GM21447 (cell line): ENCODE data around the gene STK32B.

Source experiments
- ATAC-seq: cut with Tn5 transposase; IDR thresholded peaks from one replicate; pipeline ENCODE4 v1.9.1; 2021; ENCODE audit not compliant: unreplicated experiment

The STK32B gene

GRCh38 chr4:5330339-5330989 is 279.2 kb downstream of the STK32B start:
- no peak for ATAC-seq

GRCh38 chr4:5337731-5338130 is 286.5 kb downstream of the STK32B start:
- no peak for ATAC-seq

- ATAC-seq, result no peak
Measured at GRCh38 chr4:5338531-5338930, 287.3 kb downstream of the STK32B start.

GRCh38 chr4:5340991-5341451 is 289.7 kb downstream of the STK32B start:
- no peak for ATAC-seq

GRCh38 chr4:5341526-5341925 is 290.2 kb downstream of the STK32B start:
- ATAC-seq, result no peak

- ATAC-seq, result no peak
Measured at GRCh38 chr4:5355846-5356245, 304.6 kb downstream of the STK32B start.

- ATAC-seq, result no peak
Measured at GRCh38 chr4:5357870-5358269, 306.6 kb downstream of the STK32B start.

- ATAC-seq, result no peak
Measured at GRCh38 chr4:5361968-5362367, 310.7 kb downstream of the STK32B start.

- ATAC-seq, result no peak
Measured at GRCh38 chr4:5364406-5364805, 313.1 kb downstream of the STK32B start.

- no peak for ATAC-seq
Measured at GRCh38 chr4:5365071-5366008, 314.1 kb downstream of the STK32B start.

- ATAC-seq, result no peak
Measured at GRCh38 chr4:5366009-5366386, 314.7 kb downstream of the STK32B start.

GRCh38 chr4:5366421-5366820 is 315.1 kb downstream of the STK32B start:
- no peak for ATAC-seq

- no peak for ATAC-seq
Measured at GRCh38 chr4:5368426-5368825, 317.1 kb downstream of the STK32B start.

GRCh38 chr4:5370286-5370685 is 319.0 kb downstream of the STK32B start:
- ATAC-seq, result no peak

- ATAC-seq, result no peak
Measured at GRCh38 chr4:5371415-5372190, 320.3 kb downstream of the STK32B start.

GRCh38 chr4:5372198-5372597 is 320.9 kb downstream of the STK32B start:
- ATAC-seq, result no peak

- no peak for ATAC-seq
Measured at GRCh38 chr4:5373327-5373726, 322.0 kb downstream of the STK32B start.

- no peak for ATAC-seq
Measured at GRCh38 chr4:5374592-5374991, 323.3 kb downstream of the STK32B start.

GRCh38 chr4:5374994-5375393 is 323.7 kb downstream of the STK32B start:
- no peak for ATAC-seq

GRCh38 chr4:5376015-5376414 is 324.7 kb downstream of the STK32B start:
- ATAC-seq, result no peak

GRCh38 chr4:5378002-5378401 is 326.7 kb downstream of the STK32B start:
- no peak for ATAC-seq
